Gastrocnemius medialis (tissue), 4 donors: ENCODE results near the gene STXBP5L. TPM values are rescaled to one million over a fixed set of nuclear protein-coding genes. Genes with fewer than 3 reads are reported as not detected.

Source experiments
- ATAC-seq, 2 donors: fragments of 150-250 bp; one replicate each; pipeline ENCODE4 v1.9.1; 2016
- DNase-seq, 2 donors: peaks; one replicate each; pipeline ENCODE4 v3.0.0-alpha.2; 2019
- H3K27ac ChIP-seq, 4 donors: fragments of 200-600 bp; sonication (generic); 1 replicate in 1 of 4; 2 replicates in 3 of 4; pipeline ENCODE4 v1.5.1; 2016 to 2018; ENCODE audit warnings: mild to moderate bottlenecking in 2 of 4, moderate library complexity in 1 of 4
- H3K27me3 ChIP-seq, 3 donors: fragments of 200-600 bp; sonication (generic) in 2 of 3; 1 replicate in 1 of 3; 2 replicates in 2 of 3; pipeline versions ENCODE4 v1.5.1 to v1.6.0; 2016 to 2019; ENCODE audit warnings: mild to moderate bottlenecking in 1 of 3, moderate library complexity in 1 of 3
- H3K36me3 ChIP-seq, 2 donors: fragments of 200-600 bp; sonication (generic) in 1 of 2; one replicate each; pipeline ENCODE4 v1.5.1; 2017 to 2018
- H3K4me1 ChIP-seq, 2 donors: fragments of 200-600 bp; sonication (generic) in 1 of 2; one replicate each; pipeline ENCODE4 v1.5.1; 2016 to 2017; ENCODE audit warnings: mild to moderate bottlenecking in 2 of 2
- H3K4me3 ChIP-seq, 4 donors: fragments of 200-600 bp; sonication (generic) in 3 of 4; 1 replicate in 1 of 4; 2 replicates in 3 of 4; pipeline ENCODE4 v1.5.1; 2016 to 2019; ENCODE audit warnings: mild to moderate bottlenecking in 2 of 4
- H3K9me3 ChIP-seq, 3 donors: fragments of 200-600 bp; sonication (generic) in 2 of 3; 1 replicate in 1 of 3; 2 replicates in 2 of 3; pipeline ENCODE4 v1.5.1; 2016 to 2019
- CTCF ChIP-seq, 5 experiments: fragments of 450-650 bp in 3 of 5; fragments of 200-600 bp in 2 of 5; sonication (generic) in 2 of 5; IDR thresholded peaks in 4 of 5; conservative IDR thresholded peaks in 1 of 5; 1 replicate in 4 of 5; 2 replicates in 1 of 5; pipeline ENCODE4 v1.5.1; 2016 to 2019; ENCODE audit warnings: antibody characterized with exemption in 5 of 5, mild to moderate bottlenecking in 3 of 5, moderate library complexity in 3 of 5
- POLR2A ChIP-seq, 2 donors: fragments of 450-650 bp; IDR thresholded peaks; one replicate each; pipeline ENCODE4 v1.6.1; 2017; ENCODE audit warnings: antibody characterized with exemption in 2 of 2, mild to moderate bottlenecking in 2 of 2, moderate library complexity in 2 of 2
- in situ Hi-C, 4 donors: fragments of 200-750 bp; cut with MboI; loops; one replicate each; pipeline versions ENCODE4 v1.15.0 to v1.8.0; 2017; ENCODE audit warnings: low sequenced_read_pairs in 4 of 4
- intact Hi-C: fragments of 100-400 bp; cut with DNase I; formaldehyde crosslinking; loops from one replicate; pipeline ENCODE4 v1.15.1; 2023; ENCODE audit warnings: low total_unique reads
- total RNA-seq, 4 donors: library from RNA; depleted of rRNA; stranded (reverse); fragments of >200 nt; gene quantifications; one replicate each; pipeline versions ENCODE4 v1.1.0 to v1.2.3, GENCODE V29; 2016

The STXBP5L gene
- not detected for total RNA-seq

GRCh38 chr3:120908030-120908794 lies at the start of gene STXBP5L:
Gene STXBP5L (plus strand): TSS chr3:120908205. CDS start chr3:120909579, 1,374 bp downstream.
- H3K27ac ChIP-seq: no peak within 1 kb of the TSS
- no peak for DNase-seq

GRCh38 chr3:120858521-120858920 lies 49.5 kb upstream of the STXBP5L start:
- ATAC-seq (no peak), DNase-seq (no peak)
- in situ Hi-C loops (no loop called here), intact Hi-C loops (no loop called here)
- TF ChIP-seq POLR2A (IDR thresholded peaks at IDR 0.05) (no peak), CTCF (IDR thresholded peaks at IDR 0.05 in 4 of 5, conservative IDR thresholded peaks at IDR 0.05 in 1 of 5) (no peak)
- H3K27ac ChIP-seq: no peak overlapping the region
- H3K4me3 ChIP-seq: no peak overlapping the region
- no peaks in the 10 kb centered on the region for H3K4me1 ChIP-seq
- H3K9me3 ChIP-seq: no peaks in the 10 kb centered on the region
- no peaks in the 10 kb centered on the region for H3K36me3 ChIP-seq
- no peaks in the 10 kb centered on the region for H3K27me3 ChIP-seq

More at GRCh38 chr3:120908030-120908794, at the start of gene STXBP5L:
- no peak for TF ChIP-seq POLR2A (IDR thresholded peaks at IDR 0.05)
- no peak for TF ChIP-seq CTCF (IDR thresholded peaks at IDR 0.05 in 4 of 5, conservative IDR thresholded peaks at IDR 0.05 in 1 of 5)
- ATAC-seq: peak in 1 of 2 donors; percentile 56
- peaks cover 36 to 45% (median 44%) of the 10 kb centered on the region in 3 donors for H3K27me3 ChIP-seq
- H3K36me3 ChIP-seq: no peaks in the 10 kb centered on the region
- in situ Hi-C loops: no loop called here
- H3K4me3 ChIP-seq: peak within 1 kb of the TSS; percentile 25 to 52 (median 48)
- H3K4me1 ChIP-seq: peaks cover 3 to 11% of the 10 kb centered on the region in 2 donors
- intact Hi-C loops: no loop called here
- H3K9me3 ChIP-seq: no peaks in the 10 kb centered on the region

GRCh38 chr3:120864541-120864940 lies 43.5 kb upstream of the STXBP5L start:
- Histone ChIP-seq H3K4me3 (no peak overlapping the region), H3K4me1 (no peaks in the 10 kb centered on the region), H3K9me3 (no peaks in the 10 kb centered on the region), H3K36me3 (no peaks in the 10 kb centered on the region), H3K27ac (no peak overlapping the region), H3K27me3 (no peaks in the 10 kb centered on the region)
- TF ChIP-seq POLR2A (IDR thresholded peaks at IDR 0.05): no peak
- TF ChIP-seq CTCF (IDR thresholded peaks at IDR 0.05 in 4 of 5, conservative IDR thresholded peaks at IDR 0.05 in 1 of 5): no peak
- intact Hi-C loops: no loop called here
- DNase-seq (no peak), ATAC-seq (no peak)
- in situ Hi-C loops: no loop called here

- Histone ChIP-seq H3K27ac (no peak overlapping the region), H3K36me3 (no peaks in the 10 kb centered on the region), H3K4me3 (no peak overlapping the region), H3K9me3 (no peaks in the 10 kb centered on the region), H3K4me1 (no peaks in the 10 kb centered on the region), H3K27me3 (no peaks in the 10 kb centered on the region)
- ATAC-seq: no peak
- no peak for DNase-seq
- in situ Hi-C loops (no loop called here), intact Hi-C loops (no loop called here)
- TF ChIP-seq CTCF (IDR thresholded peaks at IDR 0.05 in 4 of 5, conservative IDR thresholded peaks at IDR 0.05 in 1 of 5): no peak
- no peak for TF ChIP-seq POLR2A (IDR thresholded peaks at IDR 0.05)
Measured at GRCh38 chr3:120875507-120875906, 32.5 kb upstream of the STXBP5L start.
